ENCODE measurements around the gene C14orf119.

The C14orf119 gene

DNA sequence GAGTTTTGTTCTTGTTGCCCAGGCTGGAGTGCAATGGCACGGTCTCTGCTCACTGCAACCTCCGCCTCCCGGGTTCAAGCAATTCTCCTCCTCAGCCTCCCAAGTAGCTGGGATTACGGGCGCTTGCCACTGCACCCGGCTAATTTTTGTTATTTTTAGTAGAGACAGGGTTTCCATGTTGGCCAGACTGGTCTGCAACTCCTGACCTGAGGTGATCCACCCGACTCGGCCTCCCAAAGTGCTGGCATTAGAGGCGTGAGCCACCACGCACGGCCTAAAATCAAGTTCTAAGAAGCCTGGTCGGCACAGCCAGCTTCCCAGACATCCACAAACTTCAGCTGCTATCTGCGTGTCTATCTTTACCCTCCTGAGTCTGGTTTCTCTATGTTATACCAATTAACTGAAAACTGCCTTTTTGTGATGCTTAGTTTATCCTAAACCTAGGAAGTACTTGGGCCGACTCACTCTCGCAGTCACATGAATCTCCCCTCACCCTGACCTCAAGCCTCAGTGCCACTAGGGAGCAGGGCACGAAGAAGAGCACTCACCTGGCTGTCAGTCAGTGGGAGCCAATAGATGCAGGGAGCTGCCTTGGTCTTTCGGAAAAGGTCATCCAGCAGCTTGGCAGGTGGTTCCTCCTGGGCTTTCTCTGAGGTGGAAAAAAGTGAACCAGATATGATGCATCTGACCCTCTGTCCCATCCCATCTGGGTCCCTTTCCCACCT is 34.6 kb upstream of the C14orf119 start:
- no peak for DNase-seq (ENCODE audit: low spot score)

- DNase-seq (ENCODE audit: low spot score) = no peak
Observed at GRCh38 chr14:23062002-23062401, 33.3 kb upstream of the C14orf119 start.

GRCh38 chr14:23063601-23064000 is 31.7 kb upstream of the C14orf119 start:
- no peak for DNase-seq (ENCODE audit: low spot score)

GRCh38 chr14:23066368-23066767 is 28.9 kb upstream of the C14orf119 start:
- DNase-seq (ENCODE audit: low spot score) = no peak

DNA sequence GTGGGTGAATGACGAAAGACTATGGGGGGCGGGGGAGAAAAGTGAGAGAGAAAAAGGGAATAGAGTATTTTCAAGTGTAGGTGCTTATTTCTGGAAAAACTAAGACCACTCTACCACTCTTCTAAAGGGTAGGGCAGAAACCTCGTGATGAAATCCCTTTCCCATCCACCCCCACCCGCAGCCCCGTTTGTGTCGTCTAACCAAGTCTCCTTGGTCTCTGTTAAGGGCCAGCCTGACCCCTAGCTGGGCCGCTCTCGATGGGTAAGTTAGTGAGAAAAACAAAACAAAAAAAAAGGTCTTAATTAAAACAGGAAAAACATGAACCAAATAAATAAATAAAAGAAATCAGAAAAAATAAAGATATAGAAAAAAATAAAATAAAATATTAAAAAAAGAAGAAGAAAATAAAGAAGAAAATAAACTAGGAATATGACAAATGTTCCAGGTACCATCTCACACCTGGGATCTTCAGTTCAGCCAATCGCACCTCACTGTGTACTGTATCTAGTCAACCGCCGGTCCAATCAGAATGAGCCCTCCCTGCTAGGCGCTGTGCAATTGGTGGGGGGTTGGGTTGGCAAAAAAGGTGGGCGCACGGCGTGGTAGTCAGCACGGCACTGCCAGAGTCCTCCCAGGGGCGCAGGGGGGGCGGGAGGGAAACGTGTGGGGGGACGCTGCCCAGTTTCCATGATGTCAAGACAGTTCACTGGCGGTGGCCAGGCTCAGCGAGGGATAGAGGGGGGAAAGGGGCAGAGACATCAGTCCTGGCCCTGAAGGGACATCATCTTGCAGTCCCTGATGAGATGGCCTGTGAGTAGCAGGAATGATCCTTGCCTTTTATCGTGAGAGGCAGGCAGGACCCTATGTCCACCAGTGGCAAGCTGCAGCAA is 28.2 kb upstream of the C14orf119 start:
- no peak for DNase-seq (ENCODE audit: low spot score)

DNA sequence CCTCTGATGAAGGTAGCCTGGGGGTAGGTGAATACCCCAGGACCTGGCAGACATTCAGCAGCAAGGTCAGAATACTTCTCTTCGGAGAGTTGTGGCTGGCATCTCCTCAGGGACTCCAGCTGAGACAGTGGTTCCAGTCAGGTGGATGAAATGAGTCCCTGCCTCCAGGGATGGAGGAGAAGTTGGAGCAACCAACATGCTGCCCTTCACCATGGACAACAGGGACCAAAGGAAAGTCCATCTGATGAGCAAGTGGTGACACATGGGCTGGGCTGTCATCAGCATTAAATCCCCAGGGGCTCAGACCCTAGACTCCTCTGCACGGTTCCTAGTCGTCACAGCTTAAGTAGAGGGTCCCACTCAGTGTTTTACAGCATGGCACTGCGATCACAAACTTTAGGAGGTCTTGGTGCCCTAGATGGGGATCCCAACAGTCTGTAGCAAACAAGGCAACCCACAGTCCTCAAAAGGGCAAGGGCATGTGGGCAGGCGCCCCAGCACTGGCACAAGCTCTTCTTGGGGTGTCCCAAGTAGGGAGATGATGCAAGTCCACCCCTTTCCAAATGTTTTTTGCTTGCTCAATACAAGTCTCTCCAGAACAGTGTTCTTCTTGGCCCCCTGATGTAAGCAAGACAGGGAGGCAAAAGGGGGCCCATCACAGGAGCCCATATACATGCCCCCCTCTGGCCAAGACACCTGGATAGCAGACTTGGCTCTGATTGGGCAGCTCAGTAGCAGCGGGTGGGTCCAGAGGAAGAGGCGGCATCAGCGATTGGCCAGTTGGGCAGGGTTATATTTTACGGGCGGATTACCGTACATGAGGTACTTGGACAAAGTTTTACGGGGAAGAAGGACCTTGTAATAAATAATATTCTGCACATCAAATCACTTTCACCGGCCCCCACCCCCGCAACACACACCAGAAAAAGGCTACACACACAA is 27.2 kb upstream of the C14orf119 start:
- no peak for DNase-seq (ENCODE audit: low spot score)

GRCh38 chr14:23068789-23069412 is 26.4 kb upstream of the C14orf119 start:
- DNase-seq (ENCODE audit: low spot score) = no peak

DNA sequence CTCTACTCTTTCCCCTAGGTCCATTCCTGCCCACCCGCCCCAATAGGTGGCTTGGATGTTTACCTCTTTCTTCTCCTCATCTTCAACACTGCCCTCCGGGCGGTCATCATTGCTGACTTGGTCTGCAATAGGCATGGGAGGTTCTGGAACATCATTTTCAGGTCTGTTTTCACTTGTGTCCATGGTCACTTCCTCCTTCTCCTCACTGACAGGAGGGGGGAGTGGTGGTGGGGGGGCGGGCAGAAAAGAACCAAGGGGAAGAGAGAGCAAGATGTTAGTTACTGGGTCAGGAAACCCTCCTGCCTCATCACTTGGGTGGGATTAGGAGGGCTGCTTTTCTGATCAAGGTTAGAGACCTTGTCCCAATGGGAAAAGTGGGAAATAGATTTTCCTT is 25.9 kb upstream of the C14orf119 start:
- DNase-seq (ENCODE audit: low spot score) = no peak

DNA sequence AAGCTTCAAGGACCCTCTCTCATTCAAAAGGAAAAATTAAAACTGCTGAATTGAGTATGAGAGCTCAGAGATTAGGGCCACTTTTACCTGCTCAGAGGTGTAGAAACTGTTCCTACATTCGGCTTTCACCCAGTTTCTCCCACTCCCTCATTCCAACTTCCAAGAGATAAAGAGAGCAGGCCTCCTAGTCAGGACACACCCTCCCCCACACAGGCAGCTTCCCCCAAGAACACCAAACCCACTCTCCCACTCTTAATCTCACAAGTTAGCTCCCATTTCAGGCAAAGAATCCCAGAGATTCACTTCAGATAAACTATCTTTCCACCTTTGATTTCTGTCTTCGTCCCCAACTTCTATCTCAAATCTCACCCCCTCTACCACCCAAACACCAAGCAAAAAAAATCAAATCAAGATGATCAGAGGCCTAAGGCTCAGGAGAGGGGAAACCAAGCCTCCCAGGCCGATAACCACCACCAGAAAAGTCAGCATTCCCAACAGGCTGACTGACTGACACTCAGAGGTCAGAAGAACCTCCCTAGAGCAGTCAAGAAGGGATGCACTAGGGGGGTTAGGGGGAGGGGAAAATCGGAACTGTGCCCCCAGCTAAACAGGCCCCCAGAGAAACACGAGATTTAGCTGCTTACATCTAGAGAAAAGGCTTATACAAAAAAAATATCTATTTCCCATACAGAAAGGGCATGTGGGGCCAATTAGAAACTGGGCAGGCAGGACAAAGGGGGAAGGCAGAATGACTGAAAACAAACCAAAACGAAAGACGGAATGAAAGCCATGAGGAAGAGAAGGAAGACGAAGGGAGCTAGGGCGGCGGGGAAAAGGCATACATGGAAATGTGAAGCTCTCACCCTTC is 24.8 kb upstream of the C14orf119 start:
- no peak for DNase-seq (ENCODE audit: low spot score)

GRCh38 chr14:23071244-23071920 is 23.9 kb upstream of the C14orf119 start:
- peak; percentile 90 for DNase-seq (ENCODE audit: low spot score)

- no peak for DNase-seq (ENCODE audit: low spot score)
Observed at GRCh38 chr14:23071921-23072539, 23.3 kb upstream of the C14orf119 start.

DNA sequence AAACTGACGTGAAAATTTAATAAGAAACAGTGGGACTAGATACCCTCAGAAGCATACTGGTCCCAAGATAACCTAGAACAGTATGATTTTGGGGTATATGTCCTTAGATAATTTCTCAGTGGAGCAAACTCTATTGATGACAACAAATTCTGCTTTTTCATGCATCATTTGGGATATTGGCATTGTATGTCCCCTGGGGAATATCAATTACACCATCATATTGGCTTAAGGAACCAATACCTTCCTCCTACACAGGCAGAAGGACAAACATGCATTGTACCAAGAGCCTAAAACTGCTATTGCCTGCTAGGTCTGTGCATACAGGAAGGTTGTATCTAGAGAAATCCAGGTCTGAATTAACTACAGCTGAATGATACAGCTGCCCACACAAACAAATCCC is 20.4 kb upstream of the C14orf119 start:
- no peak for DNase-seq (ENCODE audit: low spot score)

- no peak for DNase-seq (ENCODE audit: low spot score)
Observed at GRCh38 chr14:23076785-23077408, 18.4 kb upstream of the C14orf119 start.

- no peak for DNase-seq (ENCODE audit: low spot score)
Observed at GRCh38 chr14:23077962-23078361, 17.3 kb upstream of the C14orf119 start.

DNA sequence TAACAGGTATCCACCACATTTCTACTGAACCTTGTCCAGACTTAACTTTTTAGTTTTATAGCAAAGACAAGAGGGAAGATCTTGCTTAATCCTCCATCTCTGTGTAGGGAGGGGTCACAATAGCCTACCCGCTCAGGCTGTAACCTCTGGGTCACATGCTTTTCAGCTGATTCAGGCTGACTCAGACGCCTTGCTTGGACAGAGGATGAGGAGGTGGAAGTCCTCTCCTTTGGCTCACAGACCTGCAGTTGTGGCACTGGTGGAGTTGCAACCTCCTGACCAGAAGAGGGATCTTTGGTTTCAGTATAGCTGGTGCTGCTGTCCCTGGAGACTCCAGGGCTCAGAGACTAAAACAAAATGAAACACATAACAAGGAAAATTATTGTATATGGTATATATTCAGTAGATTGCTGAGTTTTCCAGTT is 16.6 kb upstream of the C14orf119 start:
- no peak for DNase-seq (ENCODE audit: low spot score)

- DNase-seq (ENCODE audit: low spot score) = no peak
Observed at GRCh38 chr14:23079716-23080115, 15.6 kb upstream of the C14orf119 start.

DNA sequence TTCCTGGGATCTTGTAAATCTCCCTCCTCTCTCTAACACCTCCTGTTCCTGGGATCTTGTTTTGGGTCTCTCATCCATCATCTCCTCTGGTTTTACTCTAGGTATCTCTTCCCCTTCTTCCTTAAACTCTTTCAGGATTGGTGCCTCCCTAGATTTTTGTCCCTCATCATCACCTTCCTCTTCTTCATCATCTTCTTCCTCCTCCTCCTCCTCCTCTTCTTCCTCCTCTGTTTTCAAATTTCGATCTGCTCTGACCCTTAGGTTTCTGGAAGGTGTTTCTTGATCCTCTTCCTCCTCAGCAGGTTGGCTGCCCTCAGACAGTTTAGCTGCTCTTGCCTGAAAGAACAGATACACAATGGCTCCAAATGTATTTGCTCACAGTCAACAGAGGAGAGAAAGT is 14.8 kb upstream of the C14orf119 start:
- no peak for DNase-seq (ENCODE audit: low spot score)

GRCh38 chr14:23085458-23085857 is 9.8 kb upstream of the C14orf119 start:
- DNase-seq (ENCODE audit: low spot score) = no peak

DNA sequence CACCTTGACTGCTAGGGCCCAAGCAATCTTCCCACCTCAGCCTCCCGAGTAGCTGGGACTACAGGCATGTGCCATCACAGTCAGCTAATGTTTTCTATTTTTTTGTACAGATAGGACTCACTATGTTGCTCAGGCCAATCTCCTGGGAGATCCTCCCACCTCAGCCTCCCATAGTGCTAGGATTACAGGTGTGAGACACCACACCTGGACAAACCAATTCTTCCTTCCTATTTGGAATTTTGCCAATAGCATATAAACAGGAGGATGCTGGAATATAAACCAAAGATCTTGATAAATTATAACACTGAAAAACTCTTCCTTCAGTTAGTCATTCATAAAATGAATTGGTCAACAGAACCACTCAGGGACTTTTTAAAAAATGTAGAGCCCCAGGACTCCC is 8.7 kb upstream of the C14orf119 start:
- no peak for DNase-seq (ENCODE audit: low spot score)

All from left forelimb (tissue), 1 donor.